Fibroblast of skin of left quadriceps (primary cell): ENCODE measurements around the gene P2RY6.

Experiments used
- DNase-seq, 2 experiments: peaks; one replicate each; pipeline ENCODE4 v3.0.0-alpha.2; 2013; ENCODE audit warnings: low read depth in 2 of 2

Gene P2RY6

GRCh38 chr11:73316422-73316821 is 44.3 kb downstream of the P2RY6 start:
- no peak for DNase-seq

GRCh38 chr11:73317373-73317772 is 45.2 kb downstream of the P2RY6 start:
- no peak for DNase-seq

GRCh38 chr11:73317803-73318202 is 45.7 kb downstream of the P2RY6 start:
- DNase-seq: no peak

- no peak for DNase-seq
Observed at GRCh38 chr11:73318501-73319011, 46.4 kb downstream of the P2RY6 start.

GRCh38 chr11:73320763-73321603 is 48.8 kb downstream of the P2RY6 start:
- no peak for DNase-seq

GRCh38 chr11:73321604-73322381 is 49.7 kb downstream of the P2RY6 start:
- DNase-seq: no peak

- no peak for DNase-seq
Observed at GRCh38 chr11:73322382-73323306, 50.5 kb downstream of the P2RY6 start.

- no peak for DNase-seq
Observed at GRCh38 chr11:73323464-73323863, 51.3 kb downstream of the P2RY6 start.

GRCh38 chr11:73324116-73324515 is 52.0 kb downstream of the P2RY6 start:
- DNase-seq: no peak

- DNase-seq: no peak
Observed at GRCh38 chr11:73324665-73325035, 52.5 kb downstream of the P2RY6 start.

GRCh38 chr11:73325036-73325981 is 53.2 kb downstream of the P2RY6 start:
- DNase-seq: no peak

- DNase-seq: no peak
Observed at GRCh38 chr11:73326929-73327811, 55.0 kb downstream of the P2RY6 start.

GRCh38 chr11:73327812-73328364 is 55.8 kb downstream of the P2RY6 start:
- no peak for DNase-seq

GRCh38 chr11:73330569-73331093 is 58.5 kb downstream of the P2RY6 start:
- DNase-seq: no peak

- no peak for DNase-seq
Observed at GRCh38 chr11:73331138-73331916, 59.2 kb downstream of the P2RY6 start.

GRCh38 chr11:73333173-73333572 is 61.0 kb downstream of the P2RY6 start:
- DNase-seq: no peak

- no peak for DNase-seq
Observed at GRCh38 chr11:73333640-73334383, 61.7 kb downstream of the P2RY6 start.
